ENCODE results near the gene CERS1.
A peak's percentile ranks its signal among the peaks of the same experiment; 100 is the strongest.

DNA sequence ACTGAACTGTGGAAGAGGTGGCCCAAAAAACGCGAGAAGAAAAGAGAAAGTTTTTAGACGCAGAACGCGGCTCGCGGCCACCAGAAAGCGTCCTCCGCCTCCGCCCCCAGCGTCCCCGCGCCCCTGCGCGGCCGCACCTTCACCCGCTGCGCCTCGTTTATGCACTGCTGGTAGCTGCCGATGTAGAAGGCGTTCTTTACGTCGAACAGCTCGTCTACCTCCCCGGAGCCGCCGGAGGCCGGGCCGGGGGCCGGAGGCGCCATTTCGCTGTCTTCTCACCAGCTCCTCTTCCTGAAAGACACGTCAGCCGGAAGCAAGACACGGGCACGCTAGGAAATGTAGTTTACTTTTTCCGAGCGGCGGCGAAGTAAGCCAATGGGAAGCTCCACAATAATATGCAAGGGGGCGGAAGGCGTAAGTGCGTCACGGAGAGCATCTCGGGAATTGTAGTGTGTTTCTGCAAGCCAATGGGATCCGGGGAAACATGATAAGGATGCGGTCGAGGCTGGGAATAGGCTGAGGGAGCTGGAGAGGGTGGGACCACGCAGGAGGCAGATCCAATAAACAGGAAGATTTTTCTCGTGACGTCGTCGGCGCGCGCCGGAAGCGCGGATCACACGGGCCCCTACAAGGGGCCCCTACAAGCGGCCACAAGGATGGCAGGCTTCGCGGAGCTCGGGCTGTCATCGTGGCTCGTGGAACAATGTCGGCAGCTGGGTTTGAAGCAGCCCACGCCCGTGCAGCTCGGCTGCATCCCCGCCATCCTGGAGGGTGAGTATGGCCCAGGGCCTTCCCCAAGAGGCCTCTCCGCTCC, 23.3 kb upstream of the CERS1 start, which contains the start of the genes COPE and DDX49:
- TF ChIP-seq, protein P1, sequence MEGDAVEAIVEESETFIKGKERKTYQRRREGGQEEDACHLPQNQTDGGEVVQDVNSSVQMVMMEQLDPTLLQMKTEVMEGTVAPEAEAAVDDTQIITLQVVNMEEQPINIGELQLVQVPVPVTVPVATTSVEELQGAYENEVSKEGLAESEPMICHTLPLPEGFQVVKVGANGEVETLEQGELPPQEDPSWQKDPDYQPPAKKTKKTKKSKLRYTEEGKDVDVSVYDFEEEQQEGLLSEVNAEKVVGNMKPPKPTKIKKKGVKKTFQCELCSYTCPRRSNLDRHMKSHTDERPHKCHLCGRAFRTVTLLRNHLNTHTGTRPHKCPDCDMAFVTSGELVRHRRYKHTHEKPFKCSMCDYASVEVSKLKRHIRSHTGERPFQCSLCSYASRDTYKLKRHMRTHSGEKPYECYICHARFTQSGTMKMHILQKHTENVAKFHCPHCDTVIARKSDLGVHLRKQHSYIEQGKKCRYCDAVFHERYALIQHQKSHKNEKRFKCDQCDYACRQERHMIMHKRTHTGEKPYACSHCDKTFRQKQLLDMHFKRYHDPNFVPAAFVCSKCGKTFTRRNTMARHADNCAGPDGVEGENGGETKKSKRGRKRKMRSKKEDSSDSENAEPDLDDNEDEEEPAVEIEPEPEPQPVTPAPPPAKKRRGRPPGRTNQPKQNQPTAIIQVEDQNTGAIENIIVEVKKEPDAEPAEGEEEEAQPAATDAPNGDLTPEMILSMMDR (IDR thresholded peaks at IDR 0.05), result no peak
- peak; percentile 84 for TF ChIP-seq POLR2A (IDR thresholded peaks at IDR 0.05)

All from right lobe of liver (tissue), 4 donors.